ENCODE data around the gene BOD1. TPM values are rescaled to one million over a fixed set of nuclear protein-coding genes. Genes with fewer than 3 reads are reported as not detected.
A peak's percentile ranks its signal among the peaks of the same experiment; 100 is the strongest.

BOD1 gene
- 100 to 1,000 TPM; 108 to 125 (median 117) TPM for polyA plus RNA-seq (ENCODE audit: insufficient read length in 4 of 4)

DNA sequence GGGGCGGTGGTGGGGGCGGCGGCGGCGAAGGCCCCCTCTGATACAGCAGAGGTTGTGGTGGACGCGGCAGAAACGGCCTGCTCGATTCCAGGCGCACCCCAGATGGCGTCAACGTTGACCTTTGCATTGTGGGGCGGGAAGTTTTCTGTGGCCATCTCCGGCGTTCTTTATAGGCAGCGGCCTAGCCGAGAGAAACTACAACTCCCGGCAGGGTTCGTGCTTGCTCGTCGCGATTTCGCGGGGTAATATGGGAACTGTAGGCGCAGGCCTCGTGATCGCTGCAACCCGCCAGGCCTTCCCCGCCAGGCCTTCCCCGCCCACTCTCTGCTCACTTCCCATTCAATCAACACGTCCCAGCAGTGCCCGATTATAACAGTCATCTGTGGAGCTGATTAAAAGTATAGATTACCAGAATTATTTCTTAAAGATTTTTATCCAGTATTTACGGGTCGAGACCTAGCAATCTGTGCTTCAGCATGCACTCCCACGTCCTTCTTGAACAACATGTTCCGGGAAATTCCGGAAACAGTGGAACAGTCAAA is at the start of gene BOD1:
BOD1 (minus strand) TSS at position 74 of the 542 bp plus-strand sequence. CDS start 214 bp downstream, outside the sequence.
- DNase-seq (ENCODE audit: low read depth in 4 of 4, low spot score in 2 of 4) = peak; percentile 87 to 98 (median 92)

DNA sequence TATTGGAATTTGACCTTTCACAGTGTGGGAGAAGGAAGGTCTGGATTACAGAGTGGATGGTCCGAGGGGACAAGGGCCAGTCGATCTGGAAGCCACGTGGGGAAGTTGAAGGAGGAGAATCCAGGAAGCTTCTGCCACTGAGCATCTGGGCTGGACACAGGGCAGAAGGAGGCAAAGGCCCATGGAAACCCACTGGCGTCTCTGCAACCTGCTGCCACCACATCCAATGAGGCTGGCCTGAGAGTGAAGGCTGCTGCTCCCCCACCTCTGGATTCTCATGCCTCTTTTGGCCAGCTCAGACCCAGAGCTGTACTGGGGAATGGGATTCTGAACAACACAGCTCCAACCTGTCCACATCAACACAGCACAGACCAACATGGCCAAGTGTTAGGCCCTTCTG is 48.9 kb upstream of the BOD1 start:
- DNase-seq (ENCODE audit: low read depth in 4 of 4, low spot score in 2 of 4) = no peak

DNA sequence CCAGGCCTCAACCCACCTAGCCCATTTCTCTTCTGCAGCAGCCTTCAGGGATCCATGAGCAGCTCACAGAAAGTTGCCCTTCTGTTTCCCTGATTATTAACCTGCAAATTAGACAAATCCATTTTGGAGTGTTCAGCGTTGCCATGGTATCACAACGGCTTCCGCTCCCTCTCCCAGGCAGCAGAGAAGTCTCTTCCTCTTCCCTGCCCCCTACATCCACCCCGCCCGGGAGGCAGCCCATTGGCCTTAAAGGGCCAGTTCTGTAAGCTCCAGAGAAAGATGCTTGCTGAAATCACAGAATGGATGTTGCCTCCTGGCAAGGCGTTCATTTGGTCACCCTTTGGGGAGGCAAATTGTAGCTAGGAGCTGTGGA is 47.7 kb upstream of the BOD1 start:
- DNase-seq (ENCODE audit: low read depth in 4 of 4, low spot score in 2 of 4) = no peak

DNA sequence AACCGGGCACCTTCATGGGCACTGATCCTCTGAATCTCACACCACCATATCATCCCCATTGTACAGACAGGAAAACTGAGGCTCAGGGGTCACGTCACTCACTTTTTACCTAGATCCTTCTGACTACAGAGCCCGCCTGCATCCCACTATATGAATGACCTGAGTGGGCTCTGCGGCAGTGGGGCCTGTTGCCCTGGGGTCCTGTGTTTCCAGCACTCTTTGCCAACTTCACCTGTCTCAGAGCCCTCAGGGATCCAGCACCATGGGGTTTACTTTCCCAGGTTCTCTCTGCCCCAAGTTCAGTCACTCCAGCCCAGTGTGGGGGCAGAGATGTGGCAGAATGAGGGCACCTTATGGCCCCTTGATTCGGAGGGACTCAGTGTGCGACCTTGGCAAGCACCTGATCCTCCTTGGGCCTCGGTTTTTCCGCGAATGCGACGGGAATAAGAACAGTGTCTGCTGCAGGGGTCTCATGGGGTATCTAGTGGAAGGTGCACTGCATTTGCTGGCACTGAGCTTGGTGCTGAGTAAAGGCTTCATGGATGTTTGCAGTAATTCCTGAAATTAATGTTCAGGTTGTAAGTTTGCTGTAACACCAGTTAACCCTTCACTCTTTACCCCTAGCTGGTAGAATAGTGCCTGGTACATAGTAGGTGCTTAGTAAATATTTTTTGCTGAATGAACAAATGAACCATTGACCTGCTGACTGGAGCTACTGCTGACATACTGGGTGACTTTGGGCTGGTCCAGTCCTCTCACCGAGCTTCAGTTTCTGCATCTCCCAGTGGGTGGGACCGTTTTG is 47.1 kb upstream of the BOD1 start:
- DNase-seq (ENCODE audit: low read depth in 4 of 4, low spot score in 2 of 4) = no peak

DNA sequence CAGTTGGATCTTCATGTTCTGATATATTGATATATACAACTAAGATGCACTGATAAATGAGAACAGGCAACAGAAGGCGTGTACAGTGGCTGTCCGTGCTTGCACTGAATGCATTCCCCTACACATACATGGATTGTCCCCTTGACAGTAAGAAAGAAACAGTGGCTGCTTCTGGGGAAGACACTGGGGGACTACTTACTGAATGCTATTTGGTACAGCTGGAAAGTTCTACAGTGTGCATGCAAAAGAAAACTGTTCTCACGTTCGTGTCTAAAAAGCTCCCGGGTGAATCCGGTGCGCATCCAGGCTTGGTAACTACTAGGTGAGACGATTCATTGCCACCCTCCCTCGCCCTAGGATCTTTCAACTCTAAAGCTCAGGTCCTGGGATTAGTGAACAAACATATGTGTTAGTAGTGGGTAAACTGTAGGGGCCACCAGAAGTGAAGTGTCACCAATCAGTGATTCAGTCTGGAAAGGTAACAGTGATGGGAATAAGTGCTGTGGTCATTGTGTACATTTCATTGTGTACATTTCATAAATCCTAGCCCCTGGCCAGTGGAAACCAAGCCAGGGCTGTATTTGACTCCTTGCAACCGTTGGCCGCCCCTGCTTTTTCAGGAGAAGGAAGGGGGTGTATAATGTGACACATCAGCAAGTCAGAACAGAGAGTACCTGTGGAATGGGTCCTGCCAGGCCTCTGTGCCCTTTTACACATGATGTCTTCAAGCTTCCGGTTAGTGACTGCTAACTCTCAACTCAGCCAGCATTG is 46.3 kb upstream of the BOD1 start:
- DNase-seq (ENCODE audit: low read depth in 4 of 4, low spot score in 2 of 4) = no peak

DNA sequence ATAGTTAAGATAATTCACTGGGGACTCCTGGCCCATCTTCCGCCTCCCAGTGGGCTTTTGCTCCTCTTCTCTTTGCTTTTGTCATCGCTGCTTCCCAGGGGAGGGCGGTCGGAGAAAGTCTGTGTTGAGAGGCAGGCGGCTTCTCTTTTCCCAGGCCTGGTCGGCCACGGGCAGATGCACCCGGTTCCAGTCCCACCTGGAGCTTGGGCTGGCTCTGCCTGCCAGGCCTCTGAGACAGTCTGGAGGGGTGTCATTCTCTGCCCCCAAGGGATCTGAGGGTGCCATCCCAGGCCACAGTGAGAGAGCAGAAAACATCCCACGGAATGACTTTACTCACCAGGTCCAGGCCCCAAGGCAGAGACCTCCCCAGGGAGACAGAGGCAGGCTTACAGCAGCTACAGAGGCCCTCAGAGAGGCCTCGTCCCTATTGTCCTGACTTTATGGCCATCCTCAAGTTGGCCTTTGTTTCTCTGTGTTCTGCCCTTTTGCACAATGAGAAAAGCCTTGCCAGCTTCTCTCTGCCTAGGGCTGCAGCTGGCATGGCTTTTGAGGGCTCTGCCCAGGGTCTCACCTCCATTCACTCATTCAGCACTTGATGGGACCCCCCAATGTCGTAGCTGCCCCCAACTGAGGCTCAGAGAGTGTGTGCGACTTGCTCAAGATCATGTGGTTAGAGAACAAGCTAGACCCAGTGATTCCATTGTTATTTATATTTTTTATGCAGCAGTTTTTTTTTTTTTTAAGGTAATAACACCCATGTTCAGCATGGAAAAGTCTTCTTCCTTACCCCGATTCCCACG is 44.2 kb upstream of the BOD1 start:
- DNase-seq (ENCODE audit: low read depth in 4 of 4, low spot score in 2 of 4) = no peak

DNA sequence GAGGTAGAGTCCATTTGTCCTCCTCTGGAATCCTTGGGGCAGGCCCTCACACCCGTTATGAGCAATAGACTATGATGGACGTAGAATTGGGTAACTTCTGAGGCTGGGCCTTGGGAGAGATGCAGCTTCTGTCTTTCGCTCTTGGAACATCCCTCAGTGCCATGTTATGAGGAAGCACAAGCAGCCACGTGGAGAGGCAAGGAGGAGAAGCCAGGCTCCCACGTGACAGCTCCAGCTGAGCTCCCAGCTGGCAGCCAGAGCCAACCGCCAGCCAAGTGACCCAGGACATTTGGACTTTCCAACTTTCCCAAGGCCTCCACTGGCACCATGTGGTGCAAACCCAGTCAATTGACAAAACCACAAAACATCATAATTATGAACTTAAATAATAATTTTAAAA is 43.0 kb upstream of the BOD1 start:
- DNase-seq (ENCODE audit: low read depth in 4 of 4, low spot score in 2 of 4) = no peak

DNA sequence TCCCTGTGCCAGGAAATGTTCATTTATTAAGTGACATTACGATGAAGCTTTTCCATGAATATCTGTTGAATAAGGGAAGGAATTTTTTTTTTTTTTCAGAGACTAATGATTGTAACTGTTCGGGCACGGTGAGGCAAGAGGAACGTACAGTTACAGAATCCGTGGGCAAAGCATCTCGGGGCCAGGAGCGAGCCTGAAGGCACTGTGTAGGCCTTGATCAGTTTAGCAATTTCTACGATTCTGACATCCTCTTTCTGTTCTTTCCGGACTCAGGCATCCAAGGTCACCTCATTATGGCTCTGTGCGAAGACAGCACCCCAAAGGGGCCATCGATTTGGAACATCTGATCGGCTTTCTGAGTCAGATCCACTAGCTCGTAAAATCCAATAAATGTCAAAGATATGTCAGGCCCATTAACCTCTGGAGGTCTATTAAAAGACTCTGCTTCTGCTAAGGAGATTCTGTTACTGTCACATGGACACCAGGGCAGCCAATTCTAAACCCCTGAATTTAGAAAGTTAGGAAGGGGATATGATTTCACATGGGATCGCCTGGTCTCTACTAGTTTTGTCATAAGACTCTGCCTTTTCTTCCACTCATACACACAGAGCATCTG is 41.4 kb upstream of the BOD1 start:
- DNase-seq (ENCODE audit: low read depth in 4 of 4, low spot score in 2 of 4) = no peak

DNA sequence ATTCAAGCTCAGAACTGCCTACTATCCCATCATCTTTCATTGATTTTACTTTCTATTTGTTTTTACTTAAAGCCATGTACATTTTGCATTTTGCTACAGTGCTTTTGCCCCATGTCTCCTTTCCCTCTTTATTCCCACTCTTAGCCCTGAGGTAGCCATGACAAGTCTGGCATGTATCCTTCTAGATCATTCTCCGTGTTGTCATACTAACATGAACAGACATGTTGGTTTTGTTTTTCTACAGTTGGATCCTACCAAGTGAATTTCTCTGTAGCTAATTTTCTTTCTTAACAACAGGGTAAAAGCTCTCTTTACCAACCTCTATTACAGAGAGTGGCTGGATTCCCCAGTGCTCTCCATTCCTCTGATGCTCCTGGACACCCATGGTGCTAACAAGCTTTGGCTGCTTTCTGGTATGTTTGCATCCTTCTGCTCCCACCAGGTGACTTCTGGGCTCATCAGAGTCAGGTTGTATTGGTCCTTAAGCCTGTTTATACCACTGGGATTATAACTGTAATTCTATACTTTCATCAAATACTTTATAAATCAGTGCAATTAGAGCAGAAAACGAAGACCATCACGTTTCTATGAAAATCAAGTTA is 38.8 kb upstream of the BOD1 start:
- DNase-seq (ENCODE audit: low read depth in 4 of 4, low spot score in 2 of 4) = no peak

DNA sequence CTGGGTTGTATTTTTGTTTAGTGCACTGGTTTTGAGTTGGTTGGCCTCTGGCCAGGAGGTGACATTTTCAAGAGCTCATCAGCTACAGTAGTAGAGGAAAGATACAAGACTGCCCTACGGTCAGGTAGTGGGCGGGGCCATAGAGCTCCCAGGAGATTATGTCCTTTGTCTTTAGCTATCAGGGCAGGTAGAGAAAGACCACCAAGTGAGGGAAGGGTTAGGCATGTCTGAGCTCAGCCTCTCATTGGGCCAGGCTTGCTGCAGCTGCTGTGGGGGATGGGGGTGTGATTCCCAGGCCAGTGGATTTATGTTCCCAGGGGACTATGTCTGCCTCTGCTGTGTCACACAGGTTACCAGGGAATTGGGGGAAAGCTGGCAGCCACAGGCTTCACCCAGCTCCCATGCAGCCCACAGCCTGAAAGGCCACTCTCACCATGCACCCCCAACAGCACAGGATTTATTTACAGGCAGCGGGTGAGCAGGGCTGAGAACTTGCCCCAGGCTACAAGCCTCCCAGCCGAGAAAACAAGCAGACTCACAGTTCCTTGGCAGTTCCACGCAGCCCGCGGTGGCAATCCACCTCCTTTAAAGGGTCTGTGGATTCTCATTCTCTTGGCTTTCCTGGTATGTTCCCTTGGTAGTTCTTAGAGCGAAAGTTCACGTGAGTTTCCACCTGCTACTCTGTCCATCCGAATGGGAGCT is 37.5 kb upstream of the BOD1 start:
- DNase-seq (ENCODE audit: low read depth in 4 of 4, low spot score in 2 of 4) = no peak

DNA sequence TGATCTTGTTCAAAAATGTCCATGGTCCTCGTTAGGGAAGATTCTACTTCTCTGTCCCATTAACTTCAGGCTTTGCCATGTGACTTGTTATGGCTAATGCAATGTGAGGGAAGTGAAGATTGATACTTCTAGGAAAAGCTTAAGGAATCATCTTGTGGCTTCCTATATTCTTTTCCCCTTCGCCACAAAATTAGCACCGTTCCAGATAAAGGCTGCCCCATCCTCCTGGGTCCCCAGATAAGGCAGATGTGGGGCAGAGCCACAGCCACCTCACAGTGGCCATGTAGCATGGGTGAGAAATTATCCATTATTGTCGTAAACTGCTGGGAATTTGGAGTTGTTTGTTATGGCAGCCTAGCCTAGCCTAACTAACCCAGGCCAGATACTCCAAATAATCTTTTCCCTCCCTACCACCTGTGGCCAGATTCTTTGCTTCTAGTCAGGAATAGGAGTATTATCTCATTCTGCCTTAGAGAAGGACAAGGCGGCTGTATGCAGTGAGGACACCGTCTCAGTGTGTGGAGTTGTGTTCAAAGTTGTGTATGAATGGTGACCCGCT is 31.9 kb upstream of the BOD1 start:
- DNase-seq (ENCODE audit: low read depth in 4 of 4, low spot score in 2 of 4) = no peak

DNA sequence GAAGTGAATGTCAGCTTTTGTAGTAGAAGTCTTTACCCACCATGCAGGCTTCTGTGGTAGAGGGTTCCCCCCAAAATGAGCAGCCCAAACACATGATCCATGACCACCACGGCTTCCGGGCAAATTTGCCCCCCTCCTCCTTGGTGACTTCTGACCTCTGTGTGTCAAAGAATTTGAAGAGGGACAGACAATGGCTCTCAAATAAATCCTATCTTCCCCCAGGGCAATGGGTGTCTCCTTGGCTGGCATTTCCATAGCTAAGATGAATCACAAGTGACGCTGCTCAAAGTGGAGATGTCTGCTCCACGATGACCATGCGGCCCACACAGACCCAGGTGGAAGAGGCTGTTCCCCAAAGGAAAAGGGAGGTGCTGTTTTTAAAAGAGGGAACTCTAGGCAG is 30.2 kb upstream of the BOD1 start:
- no peak for DNase-seq (ENCODE audit: low read depth in 4 of 4, low spot score in 2 of 4)

DNA sequence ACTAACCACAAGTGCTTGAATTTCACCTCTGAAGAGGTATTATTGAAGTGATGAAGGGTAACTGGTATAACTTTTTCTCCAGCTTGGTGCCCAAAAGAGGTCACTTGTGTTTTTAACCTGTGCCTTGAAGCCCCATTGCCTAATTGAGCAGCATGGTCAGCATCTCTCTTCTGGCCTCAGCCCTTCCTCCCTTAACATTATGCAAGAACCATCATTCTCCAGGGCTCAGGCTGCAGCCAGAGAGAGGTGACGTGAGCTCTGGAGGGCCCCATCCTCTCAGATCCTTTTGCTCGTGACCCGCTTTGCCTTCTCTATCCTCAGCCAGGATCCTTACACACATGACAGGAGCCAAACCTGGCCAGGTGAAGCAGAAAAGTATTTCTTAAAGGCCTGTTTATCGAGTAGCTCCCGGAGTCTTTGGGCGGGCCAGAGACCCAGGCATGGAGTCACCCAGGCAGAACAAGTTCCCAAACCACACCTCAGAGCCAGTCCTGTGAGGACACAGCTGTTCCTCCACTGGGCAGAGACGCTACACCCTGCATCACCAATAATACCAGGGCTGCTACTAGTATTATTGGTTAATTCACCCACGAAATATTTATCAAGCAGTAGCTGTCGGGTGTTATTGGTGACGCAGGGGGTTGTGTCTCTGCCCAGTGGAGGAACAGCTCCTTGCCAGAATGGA is 29.6 kb upstream of the BOD1 start:
- no peak for DNase-seq (ENCODE audit: low read depth in 4 of 4, low spot score in 2 of 4)

DNA sequence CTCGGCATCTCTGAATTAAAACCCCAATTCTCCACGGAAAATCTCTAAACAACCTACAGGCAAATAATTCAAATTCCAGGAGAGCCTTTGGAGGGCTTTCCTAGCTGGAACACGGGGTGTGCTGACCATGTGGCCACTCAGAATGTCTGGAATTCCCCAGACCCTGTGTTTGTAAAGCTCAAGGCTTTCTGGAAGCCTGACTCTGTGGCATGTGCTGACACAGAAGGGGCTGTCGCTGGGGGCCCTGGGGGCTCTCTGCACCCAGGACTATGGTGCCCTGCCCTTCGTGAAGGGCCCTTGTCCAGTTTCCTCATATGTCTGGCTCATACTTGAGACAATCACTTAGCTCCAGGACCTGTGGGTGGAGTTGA is 29.0 kb upstream of the BOD1 start:
- no peak for DNase-seq (ENCODE audit: low read depth in 4 of 4, low spot score in 2 of 4)

DNA sequence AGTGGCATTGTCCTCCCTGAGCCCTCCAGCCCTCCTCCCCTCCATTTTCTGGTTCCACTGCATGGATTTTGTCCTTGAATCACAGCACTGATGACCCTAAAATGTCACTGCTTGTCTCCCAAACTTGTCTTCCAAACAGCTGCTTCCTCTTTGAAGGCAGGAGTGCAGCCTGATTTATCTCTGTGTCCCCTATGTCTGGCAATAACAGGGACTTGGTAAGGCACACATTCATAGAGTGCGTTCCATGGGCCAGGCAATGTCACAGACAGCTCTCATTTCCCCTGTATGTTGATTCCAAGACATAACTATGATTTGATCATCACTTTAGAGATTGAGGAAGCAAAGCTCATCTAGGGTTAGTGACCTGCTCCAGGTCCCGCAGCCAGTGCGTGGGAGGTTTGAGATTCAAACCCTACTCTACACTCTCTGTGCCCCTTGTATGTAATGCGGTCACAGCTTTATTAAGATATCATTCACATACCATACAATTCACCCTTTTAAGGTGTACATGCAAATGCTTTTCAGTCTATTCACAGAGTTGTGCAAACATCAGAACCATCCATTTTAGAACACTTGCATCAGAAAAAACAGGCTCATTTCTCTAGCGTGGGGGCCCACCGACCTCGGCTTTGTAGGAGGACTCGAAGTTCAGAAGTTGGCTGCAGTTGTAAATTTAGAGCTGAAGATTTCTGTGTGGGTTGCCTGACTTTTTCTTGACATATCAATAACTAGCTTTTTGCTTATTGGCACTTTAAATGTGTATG is 28.4 kb upstream of the BOD1 start:
- DNase-seq (ENCODE audit: low read depth in 4 of 4, low spot score in 2 of 4) = no peak

DNA sequence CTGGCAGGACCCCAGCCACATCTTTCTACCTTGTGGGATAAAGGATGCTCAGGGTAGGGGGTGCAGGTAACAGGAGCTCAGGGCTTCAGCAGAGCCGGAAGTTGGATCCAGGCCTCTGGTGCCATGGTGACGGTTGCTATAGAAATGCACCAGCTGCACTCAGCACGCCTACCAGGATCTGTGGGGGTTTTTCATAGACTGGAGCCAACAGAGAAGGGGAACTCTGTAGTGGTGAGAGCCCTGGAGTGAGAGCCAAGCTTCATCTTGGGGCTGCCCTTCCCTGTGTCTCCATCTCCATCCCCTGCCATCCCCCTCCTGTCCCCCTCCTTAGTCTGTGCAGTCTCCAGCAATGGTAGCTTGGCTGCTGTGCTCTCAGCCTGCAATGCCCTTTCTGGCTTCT is 27.5 kb upstream of the BOD1 start:
- no peak for DNase-seq (ENCODE audit: low read depth in 4 of 4, low spot score in 2 of 4)

DNA sequence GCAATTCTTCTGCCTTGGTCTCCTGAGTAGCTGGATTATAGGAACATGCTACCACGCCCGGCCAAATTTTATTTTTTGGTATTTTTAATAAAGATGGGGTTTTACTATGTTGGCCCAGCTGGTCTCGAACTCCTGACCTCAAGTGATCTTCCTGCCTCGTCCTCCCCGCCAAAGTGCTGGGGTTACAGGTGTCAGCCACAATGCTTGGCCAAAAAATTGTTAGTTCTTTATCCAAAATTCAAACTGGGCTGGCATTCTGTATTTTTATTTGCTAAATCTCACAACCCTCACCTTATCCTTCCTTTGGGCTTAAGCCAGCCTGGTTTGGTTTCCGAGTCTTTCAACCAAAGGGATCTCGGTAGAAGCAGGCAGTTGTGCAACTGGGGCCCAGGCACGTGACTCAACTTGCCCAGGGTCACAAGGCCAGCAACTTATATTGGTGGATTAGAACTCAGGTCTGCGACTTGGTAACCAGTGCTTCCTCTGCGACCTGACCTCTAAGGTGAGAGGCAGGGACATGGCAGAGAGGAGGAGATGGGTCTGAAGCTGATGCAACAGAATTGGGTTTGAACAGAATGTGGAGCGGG is 26.5 kb upstream of the BOD1 start:
- no peak for DNase-seq (ENCODE audit: low read depth in 4 of 4, low spot score in 2 of 4)

All from left renal cortex interstitium (tissue), 4 donors.